IMR-90 (cell line): Measurements from ENCODE around the gene RC3H2. TPM values are rescaled to one million over a fixed set of nuclear protein-coding genes. Genes with fewer than 3 reads are reported as not detected.

Experiments
- ATAC-seq: fragments of 200-7000 bp; cut with Tn5 transposase; 2 replicates; pipeline ENCODE4 v1.9.1; 2020; ENCODE audit warnings: low read depth, mild to moderate bottlenecking, moderate library complexity
- BruUV-seq: library from RNA; stranded (reverse); fragments of 400-500 nt; replicated peaks from 2 replicates; lab custom pipeline; 2021; lab: Mats Ljungman, UMichigan
- CTCF ChIA-PET: fragments of 300-600 bp; formaldehyde crosslinking; extraction: SDS; loops from one replicate; lab custom pipeline; 2021; ENCODE audit warnings: antibody characterized with exemption; lab: Yijun Ruan, JAX
- POLR2A ChIA-PET: fragments of 300-600 bp; sonication (Branson Sonifier 250); formaldehyde crosslinking; loops from one replicate; lab custom pipeline; 2022; ENCODE audit warnings: antibody characterized with exemption; ENCODE audit not compliant: unreplicated experiment; lab: Charles Lee
- DNase-seq: peaks from one replicate; pipeline ENCODE4 v3.0.0; 2013
- H2AFZ ChIP-seq: replicated peaks from 2 replicates; pipeline ENCODE3; 2013; ENCODE audit warnings: low read length, mild to moderate bottlenecking; ENCODE audit not compliant: poor library complexity
- H2AK5ac ChIP-seq: 2 replicates; pipeline ENCODE4 v1.6.1; 2013; ENCODE audit warnings: low read depth, low read length, inconsistent platforms
- H2AK9ac ChIP-seq: replicated peaks from 2 replicates; pipeline ENCODE3; 2013; ENCODE audit warnings: mild to moderate bottlenecking, low read depth, low read length, moderate library complexity; ENCODE audit not compliant: poor library complexity
- H2BK120ac ChIP-seq: 2 replicates; pipeline ENCODE4 v1.6.1; 2013; ENCODE audit warnings: low read depth, low read length, inconsistent platforms
- H2BK15ac ChIP-seq: 3 replicates; pipeline ENCODE4 v1.6.1; 2013; ENCODE audit warnings: low read depth, low read length, inconsistent platforms
- H2BK20ac ChIP-seq: 2 replicates; pipeline ENCODE4 v1.6.1; 2013; ENCODE audit warnings: low read depth, mild to moderate bottlenecking, inconsistent platforms, low read length, moderate library complexity
- H2BK5ac ChIP-seq: 2 replicates; pipeline ENCODE4 v1.6.1; 2013; ENCODE audit warnings: mild to moderate bottlenecking, low read depth, low read length, inconsistent platforms; ENCODE audit not compliant: poor library complexity, severe bottlenecking
- H3K14ac ChIP-seq: replicated peaks from 2 replicates; pipeline ENCODE4 v1.6.1; 2013; ENCODE audit warnings: low read depth, low read length, inconsistent platforms
- H3K18ac ChIP-seq: 2 replicates; pipeline ENCODE4 v1.6.1; 2013; ENCODE audit warnings: low read depth, low read length, control low read depth
- H3K23ac ChIP-seq: 2 replicates; pipeline ENCODE4 v1.6.1; 2013; ENCODE audit warnings: low read depth, low read length, inconsistent platforms
- H3K27ac ChIP-seq: 2 replicates; pipeline ENCODE4 v1.5.1; 2013; ENCODE audit warnings: mild to moderate bottlenecking, control low read depth, low read length; ENCODE audit not compliant: insufficient read depth
- H3K27me3 ChIP-seq: 2 replicates; pipeline ENCODE4 v1.6.1; 2013; ENCODE audit warnings: low read length; ENCODE audit not compliant: control insufficient read depth, insufficient read depth
- H3K36me3 ChIP-seq: 2 replicates; pipeline ENCODE4 v1.6.1; 2013; ENCODE audit warnings: low read length, mixed read lengths; ENCODE audit not compliant: control insufficient read depth, insufficient read depth
- H3K4ac ChIP-seq: 2 replicates; pipeline ENCODE4 v1.6.1; 2013; ENCODE audit warnings: low read depth, low read length, inconsistent platforms
- H3K4me1 ChIP-seq: 2 replicates; pipeline ENCODE4 v1.6.1; 2013; ENCODE audit warnings: low read length, mixed read lengths; ENCODE audit not compliant: control insufficient read depth, insufficient read depth
- H3K4me2 ChIP-seq: 2 replicates; pipeline ENCODE4 v1.6.1; 2013; ENCODE audit warnings: low read depth, mild to moderate bottlenecking, control low read depth, low read length, moderate library complexity
- H3K4me3 ChIP-seq: 2 replicates; pipeline ENCODE4 v1.5.1; 2013; ENCODE audit warnings: low read depth, mild to moderate bottlenecking, control low read depth, low read length, moderate library complexity; ENCODE audit not compliant: insufficient read depth
- H3K56ac ChIP-seq: 2 replicates; pipeline ENCODE4 v1.6.1; 2013; ENCODE audit warnings: low read length, inconsistent platforms; ENCODE audit not compliant: insufficient read depth; ENCODE audit errors: extremely low read depth
- H3K79me1 ChIP-seq, 2 experiments: 2 replicates each; pipeline ENCODE4 v1.6.1; 2013; ENCODE audit warnings: low read length in 2 of 2, inconsistent platforms in 1 of 2, low read depth in 1 of 2
- H3K9ac ChIP-seq: 2 replicates; pipeline ENCODE4 v1.6.1; 2013; ENCODE audit warnings: low read depth, low read length, control low read depth
- H3K9me1 ChIP-seq: 2 replicates; pipeline ENCODE4 v1.6.1; 2013; ENCODE audit warnings: low read length, inconsistent platforms; ENCODE audit not compliant: insufficient read depth
- H3K9me3 ChIP-seq: 2 replicates; pipeline ENCODE4 v1.6.1; 2013; ENCODE audit warnings: low read length; ENCODE audit not compliant: control insufficient read depth, insufficient read depth
- H4K20me1 ChIP-seq: 2 replicates; pipeline ENCODE4 v1.6.1; 2013; ENCODE audit warnings: low read length, inconsistent platforms; ENCODE audit not compliant: insufficient read depth
- H4K5ac ChIP-seq: 2 replicates; pipeline ENCODE4 v1.6.1; 2013; ENCODE audit warnings: mild to moderate bottlenecking, low read depth, low read length, control low read depth
- H4K8ac ChIP-seq, 2 experiments: 2 replicates each; pipeline ENCODE4 v1.6.1; 2013; ENCODE audit warnings: low read depth in 2 of 2, low read length in 2 of 2, control low read depth in 1 of 2, inconsistent platforms in 1 of 2
- H4K91ac ChIP-seq: 2 replicates; pipeline ENCODE4 v1.6.1; 2013; ENCODE audit warnings: low read depth, low read length, inconsistent platforms; ENCODE audit not compliant: insufficient read depth
- BHLHE40 ChIP-seq: fragments of 150-350 bp; IDR thresholded peaks from 2 replicates; pipeline ENCODE4 v1.6.1; 2016; ENCODE audit warnings: mild to moderate bottlenecking, low read depth, low read length
- CEBPB ChIP-seq: IDR thresholded peaks from 2 replicates; pipeline ENCODE4 v1.6.1; 2012; ENCODE audit warnings: low read depth, low read length, improper control_type of control experiment
- CHD1 ChIP-seq: IDR thresholded peaks from 2 replicates; pipeline ENCODE4 v1.6.1; 2012; ENCODE audit warnings: low read depth, low read length, improper control_type of control experiment
- CTCF ChIP-seq: conservative IDR thresholded peaks from 2 replicates; pipeline ENCODE4 v1.5.1; 2012; ENCODE audit warnings: mild to moderate bottlenecking, low read depth, low read length, improper control_type of control experiment
- ELK1 ChIP-seq: fragments of 150-350 bp; IDR thresholded peaks from 2 replicates; pipeline ENCODE4 v1.6.1; 2016; ENCODE audit warnings: low read depth, mild to moderate bottlenecking, low read length, moderate library complexity, borderline replicate concordance
- FOS ChIP-seq: fragments of 150-350 bp; IDR thresholded peaks from 2 replicates; pipeline ENCODE4 v1.6.1; 2016; ENCODE audit warnings: low read depth, low read length
- MAFK ChIP-seq: IDR thresholded peaks from 2 replicates; pipeline ENCODE4 v1.6.1; 2012; ENCODE audit warnings: low read depth, low read length, improper control_type of control experiment
- MAZ ChIP-seq: IDR thresholded peaks from 2 replicates; pipeline ENCODE4 v1.6.1; 2012; ENCODE audit warnings: low read depth, mild to moderate bottlenecking, low read length, improper control_type of control experiment, moderate library complexity, borderline replicate concordance
- MXI1 ChIP-seq: IDR thresholded peaks from 2 replicates; pipeline ENCODE4 v1.6.1; 2012; ENCODE audit warnings: low read depth, mild to moderate bottlenecking, low read length, moderate library complexity, borderline replicate concordance
- NFE2L2 ChIP-seq: fragments of 150-350 bp; IDR thresholded peaks from 2 replicates; pipeline ENCODE4 v1.6.1; 2016; ENCODE audit warnings: low read depth, mild to moderate bottlenecking, low read length
- POLR2A ChIP-seq: IDR thresholded peaks from 2 replicates; pipeline ENCODE4 v1.6.1; 2012; ENCODE audit warnings: mild to moderate bottlenecking, low read depth, low read length
- RAD21 ChIP-seq: IDR thresholded peaks from 2 replicates; pipeline ENCODE4 v1.6.1; 2012; ENCODE audit warnings: low read length, improper control_type of control experiment
- RCOR1 ChIP-seq: IDR thresholded peaks from 2 replicates; pipeline ENCODE4 v1.6.1; 2012; ENCODE audit warnings: mild to moderate bottlenecking, low read length, improper control_type of control experiment; ENCODE audit not compliant: insufficient replicate concordance
- RFX5 ChIP-seq: IDR thresholded peaks from 2 replicates; pipeline ENCODE4 v1.8.0; 2012; ENCODE audit warnings: low read depth, mild to moderate bottlenecking, low read length, moderate library complexity
- SMC3 ChIP-seq: fragments of 150-350 bp; IDR thresholded peaks from 2 replicates; pipeline ENCODE4 v1.6.1; 2016; ENCODE audit warnings: low read depth, mild to moderate bottlenecking, antibody characterized with exemption, low read length, moderate library complexity
- USF2 ChIP-seq: fragments of 150-350 bp; IDR thresholded peaks from 2 replicates; pipeline ENCODE4 v1.6.1; 2017; ENCODE audit warnings: mild to moderate bottlenecking, antibody characterized with exemption, low read length, low read depth
- WGBS, 2 experiments: methylation state at CpG; one replicate each; pipeline versions ENCODE4 v1.1.5 to v1.1.7; 2013; ENCODE audit warnings: missing lambda C conversion rate in 2 of 2; ENCODE audit not compliant: insufficient read length in 1 of 2; ENCODE audit errors: extremely low coverage in 2 of 2; 5-methylcytosine and 5-hydroxymethylcytosine counted together
- dilution Hi-C: fragments of 300-500 bp; cut with HindIII; formaldehyde crosslinking; loops from one replicate; pipeline ENCODE4 v1.14.3; 2018; ENCODE audit warnings: low sequenced_read_pairs; ENCODE audit not compliant: unreplicated experiment
- in situ Hi-C: fragments of 300-500 bp; cut with MboI; formaldehyde crosslinking; loops from 3 replicates; pipeline ENCODE4 v1.14.3; 2019; ENCODE audit warnings: low sequenced_read_pairs, inconsistent platforms, mixed read lengths
- intact Hi-C: fragments of 100-400 bp; cut with micrococcal nuclease; formaldehyde crosslinking; loops from 2 replicates; pipeline ENCODE4 v1.10.0; 2022
- polyA plus RNA-seq, 3 experiments: library from polyadenylated mRNA; depleted of rRNA; stranded (reverse); fragments of >200 nt; gene quantifications; 2 replicates each; pipeline ENCODE4 v1.2.3, GENCODE V29; 2012; ENCODE audit warnings: low replicate concordance in 1 of 3
- total RNA-seq: library from RNA; depleted of rRNA; stranded (reverse); fragments of >200 nt; gene quantifications from 2 replicates; pipeline ENCODE4 v1.2.3, GENCODE V29; 2012

RC3H2 gene
- total and polyA plus RNA-seq, 2 of the 4 experiments (the other 2 are of a cell fraction) = 14.7 to 58.4 TPM

- ATAC-seq = no peak
- Histone ChIP-seq H3K36me3 (peaks cover 23% of the 10 kb centered on the region), H3K27me3 (no peaks in the 10 kb centered on the region), H4K91ac (no peak overlapping the region), H3K18ac (no peak overlapping the region), H3K4me2 (no peak overlapping the region), H3K9me3 (no peaks in the 10 kb centered on the region; the same call in 1 of the 2 replicates), H3K79me1 (peaks cover 12 to 15% of the 10 kb centered on the region in 2 experiments), H3K23ac (no peak overlapping the region), H3K9ac (no peak overlapping the region), H3K4ac (no peak overlapping the region), H3K9me1 (peaks cover 3% of the 10 kb centered on the region; the same call in 1 of the 2 replicates), H3K14ac (no peak overlapping the region), H3K56ac (no peak overlapping the region), H2AK5ac (no peak overlapping the region), H2BK20ac (no peak overlapping the region), H2AFZ (no peak overlapping the region), H3K4me3 (no peak overlapping the region), H4K20me1 (peaks cover 3% of the 10 kb centered on the region; the same call in 1 of the 2 replicates), H2BK120ac (no peak overlapping the region), H4K5ac (no peak overlapping the region), H2BK15ac (no peak overlapping the region), H3K4me1 (no peaks in the 10 kb centered on the region; the same call in 1 of the 2 replicates), H4K8ac (no peak overlapping the region), H2BK5ac (no peak overlapping the region), H2AK9ac (no peak overlapping the region), H3K27ac (no peak overlapping the region)
- dilution Hi-C loops = no loop called here
- no peak for DNase-seq
- TF ChIP-seq SMC3 (no peak), RCOR1 (no peak), FOS (no peak), CTCF (no peak), MAZ (no peak), RAD21 (no peak), NFE2L2 (no peak), MAFK (no peak), MXI1 (no peak), POLR2A (no peak), RFX5 (no peak), CHD1 (no peak), CEBPB (no peak), ELK1 (no peak), USF2 (no peak), BHLHE40 (no peak)
- BruUV-seq = no TSS peak
- WGBS, 2 experiments = no CpG with 5 or more reads among the region's 3 CpGs
- in situ Hi-C loops = no loop called here
- CTCF ChIA-PET = no interaction called here
- intact Hi-C loops = loop anchor here (5.0 kb wide), 1 partner anchor 34 kb away; no protein-coding TSS in a partner anchor
- POLR2A ChIA-PET = interaction anchor here (0.6 kb wide), 1 partner anchor 43 kb away, joined by 3 read pairs; no protein-coding TSS in a partner anchor
Observed at GRCh38 chr9:122863407-122863806, 41.8 kb downstream of the RC3H2 start.
